Heart left ventricle (tissue), 16 donors: ENCODE measurements around the gene BMP2. TPM values are rescaled to one million over a fixed set of nuclear protein-coding genes. Genes with fewer than 3 reads are reported as not detected.
A peak's percentile ranks its signal among the peaks of the same experiment; 100 is the strongest.

ENCODE experiments used
- ATAC-seq, 4 donors: fragments of 200-7000 bp; cut with Tn5 transposase; one replicate each; pipeline ENCODE4 v1.9.1; 2020 to 2022; ENCODE audit warnings: moderate library complexity in 4 of 4, mild to moderate bottlenecking in 3 of 4, moderate number of reproducible peaks in 1 of 4
- DNase-seq, 5 donors: peaks; one replicate each; pipeline ENCODE4 v3.0.0-alpha.2; 2020
- H3K27ac ChIP-seq, 12 donors: fragments of 200-600 bp; sonication (generic) in 4 of 12; one replicate each; pipeline versions ENCODE4 v1.5.0 to v1.8.0; 2016 to 2022; ENCODE audit warnings: mild to moderate bottlenecking in 2 of 12
- H3K27me3 ChIP-seq, 9 donors: fragments of 200-600 bp; sonication (generic) in 2 of 9; one replicate each; pipeline versions ENCODE4 v1.5.1 to v1.8.0; 2016 to 2022; ENCODE audit warnings: mild to moderate bottlenecking in 3 of 9
- H3K36me3 ChIP-seq, 9 donors: fragments of 200-600 bp; sonication (generic) in 2 of 9; one replicate each; pipeline versions ENCODE4 v1.5.0 to v1.8.0; 2018 to 2022; ENCODE audit warnings: mild to moderate bottlenecking in 2 of 9
- H3K4me1 ChIP-seq, 12 donors: fragments of 200-600 bp; sonication (generic) in 4 of 12; one replicate each; pipeline versions ENCODE4 v1.5.0 to v1.8.0; 2016 to 2022; ENCODE audit warnings: mild to moderate bottlenecking in 3 of 12
- H3K4me3 ChIP-seq, 12 donors: fragments of 200-600 bp; sonication (generic) in 4 of 12; one replicate each; pipeline versions ENCODE4 v1.5.0 to v1.8.0; 2017 to 2022; ENCODE audit warnings: mild to moderate bottlenecking in 9 of 12, moderate library complexity in 4 of 12
- H3K9me3 ChIP-seq, 12 donors: fragments of 200-600 bp; sonication (generic) in 4 of 12; one replicate each; pipeline versions ENCODE4 v1.5.0 to v1.8.0; 2016 to 2022; ENCODE audit warnings: mild to moderate bottlenecking in 1 of 12
- POLR2A ChIP-seq, 2 donors: fragments of 450-650 bp; IDR thresholded peaks; one replicate each; pipeline ENCODE4 v1.6.1; 2017; ENCODE audit warnings: antibody characterized with exemption in 2 of 2, mild to moderate bottlenecking in 2 of 2, moderate library complexity in 2 of 2
- WGBS, 4 donors: extraction: QIAGEN DNeasy Blood & Tissue Kit in 2 of 4; methylation state at CpG; one replicate each; pipeline versions ENCODE4 v1.1.5 to v1.1.7; 2013 to 2018; 5-methylcytosine and 5-hydroxymethylcytosine counted together
- intact Hi-C, 10 donors: fragments of 100-400 bp; cut with DNase I; formaldehyde crosslinking; loops; one replicate each; pipeline versions ENCODE4 v1.11.1 to v1.14.2; 2022
- polyA plus RNA-seq, 2 donors: library from polyadenylated mRNA; stranded (reverse); fragments of 200-250 nt; gene quantifications; one replicate each; pipeline ENCODE4 v1.2.3, GENCODE V29; 2013
- total RNA-seq, 9 donors: library from RNA; depleted of rRNA in 2 of 9; stranded (reverse); fragments of >200 nt in 2 of 9; fragmentation: NEBNext Ultra II Directional in 3 of 9; extraction: Animal tissue kit (Norgen Biotek cat#: 25700) in 3 of 9; gene quantifications; one replicate each; pipeline versions ENCODE4 v1.1.0 to v1.2.4, GENCODE V29; 2016 to 2023
- TF ChIP-seq, protein P1 (sequence below), 12 donors: fragments of 200-600 bp; sonication (generic) in 4 of 12; IDR thresholded peaks; one replicate each; pipeline versions ENCODE4 v1.5.0 to v1.8.0; 2018 to 2022; ENCODE audit warnings: antibody characterized with exemption in 12 of 12, mild to moderate bottlenecking in 5 of 12
- donor health status: ischemic (EF 13 %, LVEDD 7.1; RV severe dilation, severe dysfunction).
- donor health status: healthy with polysubstance abuse.
- donor health status: DM: no; HTN: yes; CAD: no.
- donor health status: DM: no; HTN: no; CAD: no.
- donor health status: ischemic (EF 25% LVEDD 6.9; RV normal size, moderate dysfunction).
- donor health status: ischemic (EF 25% LVEDD 5.7; RV mildly dilated, moderate dysfunction).
- donor health status: healthy.
- donor health status: DM: yes; HTN: yes; CAD: no.
- donor health status: ischemic (EF 35%, LVEDD 5.7; RV mildly dilated, moderate dysfunction).
- donor health status: nonischemic (EF 11% LVEDD 7.7; RV severe dilation, severe dysfunction).
- donor health status: DM: yes; HTN: yes; CAD: no.
- donor health status: PGD.
- donor health status: ischemic (EF 29% LVEDD 5.4; RV normal size, mild dysfunction).
- donor health status: nonischemic (EF 23%, LVEDD 6.1; RV moderate dilation, normal function).

The BMP2 gene
- total and polyA plus RNA-seq, 11 donors = 0.72 to 6.2 (median 2.2) TPM

DNA sequence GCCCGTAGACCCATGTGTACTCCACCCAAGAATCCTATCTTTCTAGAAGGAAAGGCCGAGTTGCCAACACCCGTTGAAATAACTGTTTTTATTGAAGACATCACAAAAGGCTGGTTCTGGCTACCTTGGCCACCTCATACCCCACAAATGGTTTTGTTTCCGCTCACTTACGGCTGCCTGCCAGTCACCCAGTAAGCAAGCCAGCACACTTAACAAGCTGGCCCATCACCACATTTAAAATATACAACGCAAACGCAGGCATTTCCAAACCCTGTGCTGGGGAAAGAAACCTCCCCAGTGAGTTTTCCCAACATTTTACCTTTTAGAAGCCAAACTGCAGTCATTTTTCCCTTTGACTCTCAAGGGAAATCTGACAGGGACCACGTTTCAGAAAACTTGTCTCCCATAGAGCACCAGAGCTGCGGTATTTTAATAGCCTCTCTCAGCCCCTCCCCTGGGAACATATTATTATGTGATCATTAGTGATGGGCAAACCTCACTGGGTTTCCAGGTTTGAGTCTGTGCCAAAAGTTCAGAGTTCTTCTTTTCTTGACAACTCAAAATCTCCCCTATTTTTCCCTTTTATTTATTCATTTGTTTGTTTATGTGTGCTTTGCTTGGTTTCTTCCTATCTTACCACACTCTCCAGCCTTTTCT is 36.7 kb upstream of the BMP2 start:
- ATAC-seq (no peak), DNase-seq (no peak)
- H3K4me3 ChIP-seq = no peak overlapping the region
- peaks cover 0 to 7% (median 0%) of the 10 kb centered on the region in 12 donors for H3K9me3 ChIP-seq
- 67 to 82% (median 74%) methylated on average over 9 of the region's 9 CpGs for WGBS, 4 donors
- no peak for TF ChIP-seq POLR2A (IDR thresholded peaks at IDR 0.05)
- TF ChIP-seq, protein P1, sequence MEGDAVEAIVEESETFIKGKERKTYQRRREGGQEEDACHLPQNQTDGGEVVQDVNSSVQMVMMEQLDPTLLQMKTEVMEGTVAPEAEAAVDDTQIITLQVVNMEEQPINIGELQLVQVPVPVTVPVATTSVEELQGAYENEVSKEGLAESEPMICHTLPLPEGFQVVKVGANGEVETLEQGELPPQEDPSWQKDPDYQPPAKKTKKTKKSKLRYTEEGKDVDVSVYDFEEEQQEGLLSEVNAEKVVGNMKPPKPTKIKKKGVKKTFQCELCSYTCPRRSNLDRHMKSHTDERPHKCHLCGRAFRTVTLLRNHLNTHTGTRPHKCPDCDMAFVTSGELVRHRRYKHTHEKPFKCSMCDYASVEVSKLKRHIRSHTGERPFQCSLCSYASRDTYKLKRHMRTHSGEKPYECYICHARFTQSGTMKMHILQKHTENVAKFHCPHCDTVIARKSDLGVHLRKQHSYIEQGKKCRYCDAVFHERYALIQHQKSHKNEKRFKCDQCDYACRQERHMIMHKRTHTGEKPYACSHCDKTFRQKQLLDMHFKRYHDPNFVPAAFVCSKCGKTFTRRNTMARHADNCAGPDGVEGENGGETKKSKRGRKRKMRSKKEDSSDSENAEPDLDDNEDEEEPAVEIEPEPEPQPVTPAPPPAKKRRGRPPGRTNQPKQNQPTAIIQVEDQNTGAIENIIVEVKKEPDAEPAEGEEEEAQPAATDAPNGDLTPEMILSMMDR (IDR thresholded peaks at IDR 0.05) = no peak
- H3K27me3 ChIP-seq = no peaks in the 10 kb centered on the region
- H3K4me1 ChIP-seq = peaks cover 0 to 18% (median 0%) of the 10 kb centered on the region in 12 donors
- peak overlapping the region in 7 of 12 donors; percentile 17 to 57 (median 31) for H3K27ac ChIP-seq
- no peaks in the 10 kb centered on the region for H3K36me3 ChIP-seq
- intact Hi-C loops = no loop called here

GRCh38 chr20:6732001-6732447 is 35.5 kb upstream of the BMP2 start:
- DNase-seq (peak; percentile 72 to 81 (median 77)), ATAC-seq (peak; percentile 80 to 89 (median 87))
- peaks cover 0 to 7% (median 0%) of the 10 kb centered on the region in 12 donors for H3K9me3 ChIP-seq
- no peaks in the 10 kb centered on the region for H3K36me3 ChIP-seq
- WGBS, 4 donors = 38 to 49% (median 43%) methylated on average over 3 of the region's 3 CpGs
- H3K27me3 ChIP-seq = no peaks in the 10 kb centered on the region
- H3K27ac ChIP-seq = peak overlapping the region in 10 of 12 donors; percentile 31 to 62 (median 45)
- no peak overlapping the region for H3K4me3 ChIP-seq
- H3K4me1 ChIP-seq = peaks cover 0 to 27% (median 2%) of the 10 kb centered on the region in 12 donors
- TF ChIP-seq, protein P1 (IDR thresholded peaks at IDR 0.05) = no peak
- no peak for TF ChIP-seq POLR2A (IDR thresholded peaks at IDR 0.05)
- intact Hi-C loops = no loop called here

DNA sequence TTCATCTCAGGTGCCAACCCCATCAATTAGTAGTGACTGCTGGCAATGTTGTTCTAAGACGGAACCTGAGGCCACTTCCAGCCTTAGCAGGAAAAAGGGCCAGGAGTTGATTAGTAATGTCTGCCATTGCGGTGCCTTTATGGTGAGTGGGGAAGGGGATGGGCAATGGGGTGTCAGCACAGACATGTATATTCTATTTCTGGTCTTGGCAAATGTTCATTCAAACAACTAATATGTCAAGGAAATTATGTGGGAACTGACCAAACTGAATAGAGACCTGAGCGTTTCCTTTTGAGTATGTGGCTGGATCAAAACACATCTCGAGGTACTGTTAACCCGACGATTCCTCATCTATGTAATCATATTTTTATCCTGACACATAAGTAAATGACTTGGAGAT is 34.6 kb upstream of the BMP2 start:
- Histone ChIP-seq H3K9me3 (peaks cover 0 to 7% (median 0%) of the 10 kb centered on the region in 12 donors), H3K27me3 (no peaks in the 10 kb centered on the region), H3K36me3 (no peaks in the 10 kb centered on the region), H3K4me3 (no peak overlapping the region), H3K27ac (peak overlapping the region in 1 of 12 donors; percentile 43), H3K4me1 (peaks cover 0 to 27% (median 2%) of the 10 kb centered on the region in 12 donors)
- WGBS, 4 donors = 85 to 92% (median 87%) methylated on average over 6 of the region's 6 CpGs
- TF ChIP-seq POLR2A (IDR thresholded peaks at IDR 0.05) = no peak
- TF ChIP-seq, protein P1 (IDR thresholded peaks at IDR 0.05) = no peak
- DNase-seq (no peak), ATAC-seq (no peak)
- intact Hi-C loops = no loop called here

GRCh38 chr20:6733965-6734364 is 33.5 kb upstream of the BMP2 start:
- no peak for DNase-seq
- Histone ChIP-seq H3K4me1 (peaks cover 0 to 27% (median 2%) of the 10 kb centered on the region in 12 donors), H3K27me3 (no peaks in the 10 kb centered on the region), H3K9me3 (peaks cover 0 to 7% (median 0%) of the 10 kb centered on the region in 12 donors), H3K27ac (no peak overlapping the region), H3K36me3 (no peaks in the 10 kb centered on the region), H3K4me3 (no peak overlapping the region)
- WGBS, 4 donors = 79 to 93% (median 85%) methylated on average over 1 of the region's 1 CpG
- intact Hi-C loops = no loop called here
- ATAC-seq = no peak
- TF ChIP-seq POLR2A (IDR thresholded peaks at IDR 0.05) = no peak
- TF ChIP-seq, protein P1 (IDR thresholded peaks at IDR 0.05) = no peak
